ENCODE measurements around the gene SULT1A2. TPM values are rescaled to one million over a fixed set of nuclear protein-coding genes. Genes with fewer than 3 reads are reported as not detected.

Gene SULT1A2
- total and polyA plus RNA-seq, 2 of the 13 experiments (the other 11 are each of a cell fraction or from before 2014, with no cell fraction given): 33.0 to 34.2 TPM

DNA sequence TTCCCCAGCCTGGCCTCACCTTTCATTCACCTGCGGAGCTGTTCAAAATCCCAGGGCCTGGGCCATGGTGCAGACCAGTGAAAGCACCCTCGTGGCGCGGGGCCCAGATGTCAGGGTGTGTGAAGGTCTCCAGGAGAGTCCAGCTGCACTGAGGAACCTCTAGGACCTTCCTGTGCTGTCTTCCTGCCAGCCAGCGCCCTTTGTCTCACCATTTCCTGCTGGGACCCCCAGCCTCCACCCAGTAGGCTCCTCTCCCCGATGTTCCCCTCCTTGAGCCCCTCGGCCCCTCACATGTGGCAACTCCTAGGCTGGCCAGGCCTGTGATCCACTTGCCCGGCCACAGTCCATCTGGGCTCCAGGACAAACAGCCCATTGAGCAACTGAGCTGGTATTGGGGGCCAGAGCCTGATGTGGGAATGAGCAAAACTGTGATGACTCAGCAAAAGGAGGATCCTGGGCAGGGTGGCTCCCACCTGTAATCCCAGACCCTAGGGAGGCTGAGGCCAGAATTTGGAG, 677 bp downstream of the SULT1A2 start (continued):
- TF ChIP-seq, protein P1, sequence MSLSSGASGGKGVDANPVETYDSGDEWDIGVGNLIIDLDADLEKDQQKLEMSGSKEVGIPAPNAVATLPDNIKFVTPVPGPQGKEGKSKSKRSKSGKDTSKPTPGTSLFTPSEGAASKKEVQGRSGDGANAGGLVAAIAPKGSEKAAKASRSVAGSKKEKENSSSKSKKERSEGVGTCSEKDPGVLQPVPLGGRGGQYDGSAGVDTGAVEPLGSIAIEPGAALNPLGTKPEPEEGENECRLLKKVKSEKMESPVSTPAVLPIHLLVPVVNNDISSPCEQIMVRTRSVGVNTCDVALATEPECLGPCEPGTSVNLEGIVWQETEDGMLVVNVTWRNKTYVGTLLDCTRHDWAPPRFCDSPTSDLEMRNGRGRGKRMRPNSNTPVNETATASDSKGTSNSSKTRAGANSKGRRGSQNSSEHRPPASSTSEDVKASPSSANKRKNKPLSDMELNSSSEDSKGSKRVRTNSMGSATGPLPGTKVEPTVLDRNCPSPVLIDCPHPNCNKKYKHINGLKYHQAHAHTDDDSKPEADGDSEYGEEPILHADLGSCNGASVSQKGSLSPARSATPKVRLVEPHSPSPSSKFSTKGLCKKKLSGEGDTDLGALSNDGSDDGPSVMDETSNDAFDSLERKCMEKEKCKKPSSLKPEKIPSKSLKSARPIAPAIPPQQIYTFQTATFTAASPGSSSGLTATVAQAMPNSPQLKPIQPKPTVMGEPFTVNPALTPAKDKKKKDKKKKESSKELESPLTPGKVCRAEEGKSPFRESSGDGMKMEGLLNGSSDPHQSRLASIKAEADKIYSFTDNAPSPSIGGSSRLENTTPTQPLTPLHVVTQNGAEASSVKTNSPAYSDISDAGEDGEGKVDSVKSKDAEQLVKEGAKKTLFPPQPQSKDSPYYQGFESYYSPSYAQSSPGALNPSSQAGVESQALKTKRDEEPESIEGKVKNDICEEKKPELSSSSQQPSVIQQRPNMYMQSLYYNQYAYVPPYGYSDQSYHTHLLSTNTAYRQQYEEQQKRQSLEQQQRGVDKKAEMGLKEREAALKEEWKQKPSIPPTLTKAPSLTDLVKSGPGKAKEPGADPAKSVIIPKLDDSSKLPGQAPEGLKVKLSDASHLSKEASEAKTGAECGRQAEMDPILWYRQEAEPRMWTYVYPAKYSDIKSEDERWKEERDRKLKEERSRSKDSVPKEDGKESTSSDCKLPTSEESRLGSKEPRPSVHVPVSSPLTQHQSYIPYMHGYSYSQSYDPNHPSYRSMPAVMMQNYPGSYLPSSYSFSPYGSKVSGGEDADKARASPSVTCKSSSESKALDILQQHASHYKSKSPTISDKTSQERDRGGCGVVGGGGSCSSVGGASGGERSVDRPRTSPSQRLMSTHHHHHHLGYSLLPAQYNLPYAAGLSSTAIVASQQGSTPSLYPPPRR (CRISPR knock-in tag; IDR thresholded peaks at IDR 0.05; ENCODE audit: borderline replicate concordance): peak; percentile 27; the same call in 1 of the 2 replicates
- TF ChIP-seq, protein P2, sequence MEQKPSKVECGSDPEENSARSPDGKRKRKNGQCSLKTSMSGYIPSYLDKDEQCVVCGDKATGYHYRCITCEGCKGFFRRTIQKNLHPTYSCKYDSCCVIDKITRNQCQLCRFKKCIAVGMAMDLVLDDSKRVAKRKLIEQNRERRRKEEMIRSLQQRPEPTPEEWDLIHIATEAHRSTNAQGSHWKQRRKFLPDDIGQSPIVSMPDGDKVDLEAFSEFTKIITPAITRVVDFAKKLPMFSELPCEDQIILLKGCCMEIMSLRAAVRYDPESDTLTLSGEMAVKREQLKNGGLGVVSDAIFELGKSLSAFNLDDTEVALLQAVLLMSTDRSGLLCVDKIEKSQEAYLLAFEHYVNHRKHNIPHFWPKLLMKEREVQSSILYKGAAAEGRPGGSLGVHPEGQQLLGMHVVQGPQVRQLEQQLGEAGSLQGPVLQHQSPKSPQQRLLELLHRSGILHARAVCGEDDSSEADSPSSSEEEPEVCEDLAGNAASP (CRISPR knock-in tag; IDR thresholded peaks at IDR 0.05; ENCODE audit: borderline replicate concordance): no peak; the same call in 1 of the 2 replicates
- TF ChIP-seq, protein P3, sequence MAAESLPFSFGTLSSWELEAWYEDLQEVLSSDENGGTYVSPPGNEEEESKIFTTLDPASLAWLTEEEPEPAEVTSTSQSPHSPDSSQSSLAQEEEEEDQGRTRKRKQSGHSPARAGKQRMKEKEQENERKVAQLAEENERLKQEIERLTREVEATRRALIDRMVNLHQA (CRISPR knock-in tag; IDR thresholded peaks at IDR 0.05): no peak
- TF ChIP-seq ADNP (CRISPR knock-in tag; IDR thresholded peaks at IDR 0.05): no peak
- no peak for TF ChIP-seq ZSCAN25 (CRISPR knock-in tag; IDR thresholded peaks at IDR 0.05)
- no peak for TF ChIP-seq ZNF749 (CRISPR knock-in tag; IDR thresholded peaks at IDR 0.05; ENCODE audit: borderline replicate concordance)
- no peak for TF ChIP-seq RBAK (CRISPR knock-in tag; IDR thresholded peaks at IDR 0.05)
- TF ChIP-seq NRL (CRISPR knock-in tag; IDR thresholded peaks at IDR 0.05; ENCODE audit: borderline replicate concordance): peak; percentile 74; the same call in 1 of the 2 replicates
- no peak; the same call in 1 of the 2 replicates for TF ChIP-seq ZNF761 (CRISPR knock-in tag; conservative IDR thresholded peaks at IDR 0.05)
- no peak for TF ChIP-seq ZNF792 (CRISPR knock-in tag; IDR thresholded peaks at IDR 0.05)
- no peak for TF ChIP-seq LCORL (IDR thresholded peaks at IDR 0.05)
- TF ChIP-seq LCORL (CRISPR knock-in tag; IDR thresholded peaks at IDR 0.05): peak; percentile 72
- no peak for TF ChIP-seq ONECUT2 (CRISPR knock-in tag; IDR thresholded peaks at IDR 0.05)
- peak; percentile 72 for TF ChIP-seq ZNF121 (CRISPR knock-in tag; IDR thresholded peaks at IDR 0.05)
- no peak for TF ChIP-seq ZNF432 (CRISPR knock-in tag; IDR thresholded peaks at IDR 0.05; ENCODE audit: borderline replicate concordance)
- TF ChIP-seq FOXO1 (CRISPR knock-in tag; IDR thresholded peaks at IDR 0.05): peak; percentile 10; the same call in 1 of the 2 replicates
- TF ChIP-seq, protein P4, sequence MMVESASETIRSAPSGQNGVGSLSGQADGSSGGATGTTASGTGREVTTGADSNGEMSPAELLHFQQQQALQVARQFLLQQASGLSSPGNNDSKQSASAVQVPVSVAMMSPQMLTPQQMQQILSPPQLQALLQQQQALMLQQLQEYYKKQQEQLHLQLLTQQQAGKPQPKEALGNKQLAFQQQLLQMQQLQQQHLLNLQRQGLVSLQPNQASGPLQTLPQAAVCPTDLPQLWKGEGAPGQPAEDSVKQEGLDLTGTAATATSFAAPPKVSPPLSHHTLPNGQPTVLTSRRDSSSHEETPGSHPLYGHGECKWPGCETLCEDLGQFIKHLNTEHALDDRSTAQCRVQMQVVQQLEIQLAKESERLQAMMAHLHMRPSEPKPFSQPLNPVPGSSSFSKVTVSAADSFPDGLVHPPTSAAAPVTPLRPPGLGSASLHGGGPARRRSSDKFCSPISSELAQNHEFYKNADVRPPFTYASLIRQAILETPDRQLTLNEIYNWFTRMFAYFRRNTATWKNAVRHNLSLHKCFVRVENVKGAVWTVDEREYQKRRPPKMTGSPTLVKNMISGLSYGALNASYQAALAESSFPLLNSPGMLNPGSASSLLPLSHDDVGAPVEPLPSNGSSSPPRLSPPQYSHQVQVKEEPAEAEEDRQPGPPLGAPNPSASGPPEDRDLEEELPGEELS (CRISPR knock-in tag; IDR thresholded peaks at IDR 0.05): no peak
- no peak for TF ChIP-seq TCF7L2 (IDR thresholded peaks at IDR 0.05; ENCODE audit: low read depth, low read length)
- no peak for TF ChIP-seq SMAD3 (CRISPR knock-in tag; IDR thresholded peaks at IDR 0.05)
- TF ChIP-seq SNAPC2 (CRISPR knock-in tag; IDR thresholded peaks at IDR 0.05): no peak
- TF ChIP-seq ZSCAN21 (CRISPR knock-in tag; IDR thresholded peaks at IDR 0.05; ENCODE audit: borderline replicate concordance): 0 out of 2 replicates have a peak, but pooled peaks have one; percentile 16
- no peak for TF ChIP-seq SUZ12 (IDR thresholded peaks at IDR 0.05; ENCODE audit: low read depth, low read length)
- TF ChIP-seq CBX5 (CRISPR knock-in tag; IDR thresholded peaks at IDR 0.05; ENCODE audit: borderline replicate concordance): no peak
